ENCODE data around the gene SLC25A51. TPM values are rescaled to one million over a fixed set of nuclear protein-coding genes. Genes with fewer than 3 reads are reported as not detected.

The SLC25A51 gene
- total RNA-seq, 4 donors from 2014 or later: 36.3 to 52.5 (median 40.4) TPM

DNA sequence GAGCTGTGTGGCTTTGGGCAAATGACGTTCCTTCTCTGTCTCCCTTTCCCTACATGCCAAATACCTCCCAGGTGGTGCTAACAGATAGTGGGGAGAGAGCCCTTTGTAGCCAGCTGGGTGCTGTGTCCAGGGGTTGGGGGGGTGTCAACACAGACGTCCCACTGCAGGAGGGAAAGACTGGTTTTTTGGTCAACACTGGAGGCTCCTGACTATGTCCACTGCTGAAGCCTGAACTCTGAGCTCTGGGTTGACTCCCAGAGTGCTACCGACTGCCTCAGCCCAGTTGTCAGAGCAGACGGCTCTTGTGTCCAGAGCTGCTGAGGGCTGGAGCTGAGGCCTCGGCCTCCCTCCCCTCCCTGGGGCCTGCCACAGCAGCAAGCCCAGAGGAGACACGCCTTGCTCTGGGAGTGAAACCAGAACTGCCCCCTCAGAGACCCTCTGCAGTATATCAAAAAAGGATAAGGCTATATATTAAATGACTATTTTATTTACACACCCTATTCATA, 14.8 kb upstream of the SLC25A51 start:
- TF ChIP-seq, protein P1, sequence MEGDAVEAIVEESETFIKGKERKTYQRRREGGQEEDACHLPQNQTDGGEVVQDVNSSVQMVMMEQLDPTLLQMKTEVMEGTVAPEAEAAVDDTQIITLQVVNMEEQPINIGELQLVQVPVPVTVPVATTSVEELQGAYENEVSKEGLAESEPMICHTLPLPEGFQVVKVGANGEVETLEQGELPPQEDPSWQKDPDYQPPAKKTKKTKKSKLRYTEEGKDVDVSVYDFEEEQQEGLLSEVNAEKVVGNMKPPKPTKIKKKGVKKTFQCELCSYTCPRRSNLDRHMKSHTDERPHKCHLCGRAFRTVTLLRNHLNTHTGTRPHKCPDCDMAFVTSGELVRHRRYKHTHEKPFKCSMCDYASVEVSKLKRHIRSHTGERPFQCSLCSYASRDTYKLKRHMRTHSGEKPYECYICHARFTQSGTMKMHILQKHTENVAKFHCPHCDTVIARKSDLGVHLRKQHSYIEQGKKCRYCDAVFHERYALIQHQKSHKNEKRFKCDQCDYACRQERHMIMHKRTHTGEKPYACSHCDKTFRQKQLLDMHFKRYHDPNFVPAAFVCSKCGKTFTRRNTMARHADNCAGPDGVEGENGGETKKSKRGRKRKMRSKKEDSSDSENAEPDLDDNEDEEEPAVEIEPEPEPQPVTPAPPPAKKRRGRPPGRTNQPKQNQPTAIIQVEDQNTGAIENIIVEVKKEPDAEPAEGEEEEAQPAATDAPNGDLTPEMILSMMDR (IDR thresholded peaks at IDR 0.05; ENCODE audit: low read depth): no peak

DNA sequence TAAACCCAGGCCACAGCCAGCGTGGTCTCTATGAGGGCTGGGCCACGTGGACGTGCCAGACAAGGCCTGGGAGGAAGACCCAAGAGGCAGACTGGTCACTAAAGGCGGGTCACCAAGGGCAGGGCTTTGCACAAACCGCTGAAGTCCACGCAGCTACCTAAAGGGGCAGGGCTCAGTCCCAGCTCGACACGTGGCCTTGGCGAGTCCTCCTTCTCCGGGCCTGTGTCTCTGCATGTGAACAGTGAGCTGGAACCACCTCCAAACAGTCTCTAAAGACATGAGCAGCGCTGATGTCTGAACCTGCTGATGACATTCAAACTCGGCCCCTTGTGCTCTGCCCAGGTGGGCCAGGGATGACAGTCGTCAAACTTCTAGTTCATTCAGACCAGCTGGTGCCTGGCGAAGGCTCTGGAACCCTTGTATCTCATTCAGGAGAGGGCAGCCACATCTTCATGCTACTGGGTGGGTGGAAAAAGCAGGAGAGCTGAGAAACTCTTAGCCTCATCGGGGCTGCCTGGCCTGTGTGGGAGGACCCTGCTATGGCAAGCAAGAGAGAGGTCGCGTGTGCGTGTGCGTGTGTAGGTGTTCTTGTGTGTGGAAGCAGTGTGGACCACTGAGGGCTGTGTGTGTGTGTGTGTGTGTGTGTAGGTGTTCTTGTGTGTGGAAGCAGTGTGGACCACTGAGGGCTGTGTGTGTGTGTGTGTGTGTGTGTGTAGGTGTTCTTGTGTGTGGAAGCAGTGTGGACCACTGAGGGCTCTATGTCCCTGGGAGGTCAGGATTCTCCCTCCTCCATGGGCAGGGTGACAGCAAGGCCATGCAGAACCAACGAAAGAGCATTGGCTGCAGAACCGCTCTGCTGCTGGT, 14.1 kb upstream of the SLC25A51 start:
- TF ChIP-seq, protein P1 (IDR thresholded peaks at IDR 0.05; ENCODE audit: low read depth): no peak

DNA sequence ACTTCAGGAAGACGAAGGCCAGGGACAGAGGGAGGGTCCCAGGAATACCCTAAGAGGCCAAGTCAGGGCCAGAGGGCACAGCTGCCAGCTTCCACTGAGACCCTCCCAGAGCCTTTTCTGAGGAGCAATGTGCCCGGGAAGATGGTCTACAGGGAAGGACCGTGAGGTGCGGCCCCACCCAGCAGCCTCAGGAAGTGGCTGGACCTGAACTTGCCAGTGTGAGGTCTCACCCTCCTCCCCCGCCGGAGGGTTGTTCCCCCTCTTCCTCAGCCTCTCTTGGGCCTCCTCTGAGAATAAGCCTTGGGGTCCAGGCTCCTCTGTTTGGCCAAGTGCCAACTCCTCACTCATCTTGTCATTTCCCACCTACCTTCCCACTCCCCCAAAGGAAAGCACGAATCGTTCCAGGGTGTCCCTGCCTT, 13.4 kb upstream of the SLC25A51 start:
- TF ChIP-seq, protein P1 (IDR thresholded peaks at IDR 0.05; ENCODE audit: low read depth): no peak

DNA sequence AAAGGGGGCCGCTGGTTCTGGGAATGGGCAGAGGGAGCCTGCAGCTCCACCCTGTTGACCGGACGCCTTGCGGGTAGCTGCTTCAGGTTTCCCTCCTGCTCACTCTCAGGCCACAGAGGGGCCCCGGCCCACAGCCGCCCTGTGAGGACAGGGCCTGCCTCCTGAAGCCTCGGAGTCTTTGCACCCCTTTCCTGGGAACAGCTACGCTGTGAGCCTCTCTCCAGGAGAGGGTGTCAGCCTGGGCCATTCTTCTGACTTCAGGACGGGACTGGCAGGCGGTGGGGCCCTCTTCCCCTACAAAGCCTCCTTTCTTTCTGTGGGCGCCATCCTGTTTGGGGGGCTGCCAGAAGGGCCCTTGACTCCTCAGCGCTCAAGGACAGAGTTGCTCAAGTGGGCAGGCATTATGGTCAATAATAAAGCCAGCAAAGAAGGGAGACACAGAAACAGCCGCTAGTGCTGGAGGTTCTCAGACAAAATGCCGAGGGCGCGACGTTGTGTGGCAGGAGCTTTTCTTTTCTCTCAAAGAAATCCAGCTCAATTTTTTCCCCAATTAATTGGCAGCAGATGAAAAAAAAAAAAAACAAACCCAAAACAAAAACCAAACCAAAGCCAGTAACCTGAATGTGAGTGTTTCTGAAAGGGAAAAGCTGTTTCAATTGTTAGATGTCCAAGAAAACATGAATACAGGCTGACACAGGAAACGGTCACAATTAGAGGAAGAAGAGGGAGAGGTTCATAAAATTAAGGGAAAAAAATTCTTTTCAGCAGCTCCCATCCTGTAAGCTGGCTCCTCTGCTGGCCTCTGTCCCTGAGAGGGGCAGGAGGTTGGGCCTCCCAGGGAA, 12.8 kb upstream of the SLC25A51 start:
- TF ChIP-seq, protein P1 (IDR thresholded peaks at IDR 0.05; ENCODE audit: low read depth): no peak

DNA sequence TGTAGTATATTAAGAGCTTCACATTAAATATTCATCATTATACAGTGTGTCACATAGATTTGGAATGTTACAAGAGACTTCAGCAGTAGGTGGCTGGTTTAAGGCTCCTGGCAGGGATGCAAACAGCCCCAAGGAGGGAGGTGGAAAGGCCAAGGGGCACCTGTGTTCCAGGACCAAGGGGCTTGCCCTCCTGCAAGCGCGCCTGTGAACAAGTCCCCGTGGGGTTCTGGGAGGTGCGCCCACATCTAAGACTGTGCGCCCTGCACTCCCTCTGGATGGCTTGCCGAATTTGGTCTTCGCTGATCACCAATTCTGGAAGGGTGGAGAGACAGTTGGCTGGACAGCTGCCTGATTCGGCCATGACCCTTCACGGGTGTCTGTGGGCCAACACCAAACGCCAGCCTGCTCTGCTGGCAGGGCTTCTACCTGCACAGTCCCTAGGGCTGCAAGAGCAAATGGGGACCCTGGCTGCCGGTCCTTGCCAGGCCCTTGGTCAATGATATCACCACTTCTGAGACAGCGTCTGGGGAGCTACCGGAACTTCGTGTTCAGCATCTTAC, 12.1 kb upstream of the SLC25A51 start:
- TF ChIP-seq, protein P1 (IDR thresholded peaks at IDR 0.05; ENCODE audit: low read depth): no peak

DNA sequence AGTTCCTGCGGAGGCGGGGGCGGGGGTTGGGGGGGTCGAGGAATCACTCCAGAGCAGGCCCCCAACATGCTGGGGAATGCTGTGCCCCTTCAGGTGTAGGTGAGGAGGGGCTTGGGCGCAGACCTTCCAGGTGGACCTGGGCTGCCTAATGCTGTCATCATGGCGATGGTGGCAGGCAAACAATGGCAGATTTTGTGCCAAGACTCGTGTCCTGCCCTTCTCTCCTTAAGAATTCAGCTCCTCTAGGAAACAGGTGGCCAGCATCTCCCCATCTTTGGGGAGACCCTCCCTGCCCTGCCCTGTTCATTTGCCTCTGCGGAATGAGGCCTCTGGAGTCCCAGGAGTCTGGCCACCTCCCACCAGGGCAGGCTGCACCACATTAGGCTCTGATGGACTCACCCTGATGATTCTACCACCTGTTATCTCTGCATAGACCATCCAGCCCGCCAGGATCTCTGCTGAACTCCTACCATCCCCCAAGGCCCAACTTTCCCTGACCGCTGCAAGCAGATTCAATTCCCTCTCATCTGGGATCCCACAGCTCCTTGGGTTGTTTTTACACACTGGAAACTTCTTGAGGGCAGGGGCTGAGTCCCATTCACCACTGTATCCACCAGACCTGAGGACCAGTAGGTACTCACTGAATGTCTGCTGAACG, 10.9 kb upstream of the SLC25A51 start:
- TF ChIP-seq, protein P1 (IDR thresholded peaks at IDR 0.05; ENCODE audit: low read depth): no peak
